H1 (cell line): ENCODE measurements around the gene GPR42. TPM values are rescaled to one million over a fixed set of nuclear protein-coding genes. Genes with fewer than 3 reads are reported as not detected.

Experiments used
- CTCF ChIA-PET: fragments of 300-600 bp; sonication (Branson Sonifier 250); formaldehyde crosslinking; loops from one replicate; lab custom pipeline; 2021; ENCODE audit not compliant: partially characterized antibody; lab: Charles Lee
- POLR2A ChIA-PET: fragments of 300-600 bp; sonication (Branson Sonifier 250); formaldehyde crosslinking; loops from one replicate; lab custom pipeline; 2021; ENCODE audit warnings: inconsistent platforms; ENCODE audit not compliant: partially characterized antibody; lab: Charles Lee
- DNase-seq, 2 experiments: peaks; one replicate each; pipeline versions ENCODE4 v3.0.0 to v3.0.0-alpha.2; 2010 to 2022; ENCODE audit warnings: low spot score in 2 of 2, low read depth in 1 of 2, mixed read lengths in 1 of 2
- FAIRE-seq: peaks from 2 replicates; lab custom pipeline; 2011; peaks lifted over from hg19 to GRCh38; lab: Jason Lieb, UNC
- H2AFZ ChIP-seq: 2 replicates; pipeline ENCODE4 v1.8.1; 2012; ENCODE audit warnings: low read length, inconsistent platforms
- H2AK5ac ChIP-seq: 2 replicates; pipeline ENCODE4 v1.6.1; 2013; ENCODE audit warnings: low read depth, low read length
- H2BK120ac ChIP-seq: replicated peaks from 2 replicates; pipeline ENCODE3; 2013; ENCODE audit warnings: low read depth, low read length, inconsistent platforms
- H2BK12ac ChIP-seq: 2 replicates; pipeline ENCODE4 v1.6.1; 2013; ENCODE audit warnings: low read depth, low read length
- H2BK15ac ChIP-seq: 2 replicates; pipeline ENCODE4 v1.6.1; 2013; ENCODE audit warnings: low read length
- H2BK20ac ChIP-seq: 2 replicates; pipeline ENCODE4 v1.6.1; 2013; ENCODE audit warnings: low read length
- H2BK5ac ChIP-seq: 2 replicates; pipeline ENCODE4 v1.6.1; 2013; ENCODE audit warnings: low read depth, low read length
- H3K14ac ChIP-seq: 2 replicates; pipeline ENCODE4 v1.6.1; 2013; ENCODE audit warnings: inconsistent platforms; ENCODE audit not compliant: insufficient read length
- H3K18ac ChIP-seq: 2 replicates; pipeline ENCODE4 v1.6.1; 2013; ENCODE audit warnings: low read length; ENCODE audit errors: extremely low read depth
- H3K23ac ChIP-seq: 2 replicates; pipeline ENCODE4 v1.6.1; 2013; ENCODE audit warnings: inconsistent platforms; ENCODE audit not compliant: insufficient read length
- H3K23me2 ChIP-seq: 2 replicates; pipeline ENCODE4 v1.6.1; 2013; ENCODE audit warnings: low read depth, low read length
- H3K27ac ChIP-seq: 2 replicates; pipeline ENCODE4 v1.6.1; 2011; ENCODE audit warnings: low read depth, low read length, inconsistent platforms
- H3K27me3 ChIP-seq, 4 experiments: replicated peaks in 1 of 4; 1 replicate in 1 of 4; 2 replicates in 3 of 4; pipeline versions ENCODE4 v1.6.1 to v1.8.1; 2011 to 2013; ENCODE audit warnings: low read length in 3 of 4, mild to moderate bottlenecking in 3 of 4, inconsistent platforms in 2 of 4, mixed read lengths in 2 of 4, moderate library complexity in 1 of 4; ENCODE audit not compliant: control insufficient read depth in 3 of 4, insufficient read depth in 3 of 4; ENCODE audit errors: extremely low read depth in 1 of 4
- H3K36me3 ChIP-seq, 4 experiments: 2 replicates each; pipeline versions ENCODE4 v1.6.1 to v1.8.1; 2011 to 2013; ENCODE audit warnings: mild to moderate bottlenecking in 4 of 4, low read length in 3 of 4, moderate library complexity in 2 of 4, control low read depth in 1 of 4, inconsistent platforms in 1 of 4; ENCODE audit not compliant: insufficient read depth in 4 of 4, control insufficient read depth in 2 of 4
- H3K4ac ChIP-seq: replicated peaks from 2 replicates; pipeline ENCODE3; 2013; ENCODE audit warnings: low read length, low read depth, mixed read lengths, inconsistent platforms; ENCODE audit not compliant: insufficient read length
- H3K4me1 ChIP-seq, 4 experiments: replicated peaks in 1 of 4; 1 replicate in 1 of 4; 2 replicates in 3 of 4; pipeline versions ENCODE4 v1.6.1 to v1.8.1; 2011 to 2013; ENCODE audit warnings: low read length in 3 of 4, inconsistent platforms in 2 of 4, mixed read lengths in 1 of 4; ENCODE audit not compliant: insufficient read depth in 4 of 4, control insufficient read depth in 3 of 4
- H3K4me2 ChIP-seq, 2 experiments: 2 replicates each; pipeline versions ENCODE4 v1.6.1 to v1.8.1; 2011 to 2013; ENCODE audit warnings: low read depth in 2 of 2, low read length in 2 of 2, control low read depth in 1 of 2, inconsistent platforms in 1 of 2, mild to moderate bottlenecking in 1 of 2; ENCODE audit not compliant: insufficient read depth in 1 of 2
- H3K4me3 ChIP-seq, 4 experiments: fragments of 200-600, 300-600 bp in 1 of 4; sonication (generic), shearing (Covaris generic), sonication (Bioruptor Twin) in 1 of 4; 2 replicates each; pipeline versions ENCODE4 v1.5.1 to v1.8.1; 2011 to 2016; ENCODE audit warnings: low read length in 4 of 4, low read depth in 3 of 4, control low read depth in 2 of 4, inconsistent platforms in 2 of 4, mild to moderate bottlenecking in 2 of 4, mixed read lengths in 1 of 4, moderate library complexity in 1 of 4; ENCODE audit not compliant: insufficient read depth in 2 of 4; ENCODE audit errors: extremely low read depth in 1 of 4
- H3K56ac ChIP-seq: replicated peaks from 2 replicates; pipeline ENCODE3; 2013; ENCODE audit warnings: low read depth, mild to moderate bottlenecking, mixed read lengths, low read length, inconsistent platforms; ENCODE audit not compliant: insufficient read length
- H3K79me1 ChIP-seq: 2 replicates; pipeline ENCODE4 v1.6.1; 2013; ENCODE audit warnings: low read depth, low read length, control low read depth
- H3K79me2 ChIP-seq, 2 experiments: 2 replicates each; pipeline versions ENCODE4 v1.6.1 to v1.8.1; 2012 to 2013; ENCODE audit warnings: low read length in 2 of 2, mild to moderate bottlenecking in 2 of 2, inconsistent platforms in 1 of 2; ENCODE audit not compliant: insufficient read depth in 2 of 2, control insufficient read depth in 1 of 2
- H3K9ac ChIP-seq, 4 experiments: replicated peaks in 1 of 4; 1 replicate in 1 of 4; 2 replicates in 3 of 4; pipeline versions ENCODE4 v1.6.1 to v1.8.1; 2011 to 2013; ENCODE audit warnings: low read depth in 3 of 4, low read length in 3 of 4, control low read depth in 2 of 4, mild to moderate bottlenecking in 2 of 4, moderate library complexity in 2 of 4, inconsistent platforms in 1 of 4; ENCODE audit errors: extremely low read depth in 1 of 4
- H3K9me3 ChIP-seq, 2 experiments: 2 replicates each; pipeline versions ENCODE4 v1.6.1 to v1.8.1; 2012 to 2013; ENCODE audit warnings: mild to moderate bottlenecking in 2 of 2, moderate library complexity in 2 of 2, control low read depth in 1 of 2, inconsistent platforms in 1 of 2, low read depth in 1 of 2, low read length in 1 of 2, mixed read lengths in 1 of 2; ENCODE audit not compliant: insufficient read depth in 2 of 2
- H4K20me1 ChIP-seq, 2 experiments: replicated peaks in 1 of 2; 2 replicates each; pipeline versions ENCODE3 to v1.8.1; 2011 to 2013; ENCODE audit warnings: inconsistent platforms in 2 of 2, low read length in 2 of 2, mild to moderate bottlenecking in 1 of 2; ENCODE audit not compliant: insufficient read depth in 2 of 2, control insufficient read depth in 1 of 2
- H4K5ac ChIP-seq: 2 replicates; pipeline ENCODE4 v1.6.1; 2013; ENCODE audit warnings: low read length, low read depth, mixed read lengths, inconsistent platforms; ENCODE audit not compliant: insufficient read length
- H4K8ac ChIP-seq: 2 replicates; pipeline ENCODE4 v1.8.0; 2013; ENCODE audit warnings: mild to moderate bottlenecking, moderate library complexity, low read length, inconsistent platforms; ENCODE audit not compliant: insufficient read depth; ENCODE audit errors: extremely low read depth
- H4K91ac ChIP-seq: replicated peaks from 2 replicates; pipeline ENCODE3; 2013; ENCODE audit warnings: low read length, mixed read lengths, inconsistent platforms; ENCODE audit not compliant: insufficient read length
- FOSL1 ChIP-seq: IDR thresholded peaks from 2 replicates; pipeline ENCODE4 v1.6.1; 2011; ENCODE audit warnings: mild to moderate bottlenecking, low read depth, low read length, moderate library complexity; ENCODE audit not compliant: insufficient read depth
- WGBS, 2 experiments: shearing (Covaris generic) in 1 of 2; methylation state at CpG; one replicate each; pipeline versions ENCODE4 v1.1.6 to v1.1.7; 2013 to 2015; ENCODE audit warnings: low lambda C conversion rate in 2 of 2, mixed read lengths in 2 of 2, inconsistent platforms in 1 of 2, low coverage in 1 of 2, missing lambda C conversion rate in 1 of 2; ENCODE audit not compliant: insufficient replicate concordance in 2 of 2, insufficient coverage in 1 of 2, insufficient read length in 1 of 2; ENCODE audit errors: extremely low coverage in 1 of 2, missing lambda C conversion rate in 1 of 2; 5-methylcytosine and 5-hydroxymethylcytosine counted together
- polyA plus RNA-seq, 7 experiments: library from polyadenylated mRNA; depleted of rRNA in 3 of 7; stranded (reverse) in 5 of 7; unstranded in 2 of 7; fragments of >200 nt in 5 of 7; fragments of 200-250 nt in 2 of 7; gene quantifications; 1 replicate in 5 of 7; 2 replicates in 1 of 7; 4 replicates in 1 of 7; pipeline versions ENCODE4 v1.2.1 to v1.2.3, GENCODE V29; 2011 to 2013; ENCODE audit warnings: missing spikeins in 2 of 7, mixed read lengths in 2 of 7
- total RNA-seq: library from RNA; stranded (reverse); fragmentation: NEBNext Ultra II Directional; extraction: Animal tissue kit (Norgen Biotek cat#: 25700); gene quantifications from 2 replicates; pipeline ENCODE4 v1.2.1, GENCODE V29; 2021

Gene GPR42
- total and polyA plus RNA-seq, 2 of the 8 experiments (the other 6 are each of a cell fraction or from before 2014, with no cell fraction given) = not detected

DNA sequence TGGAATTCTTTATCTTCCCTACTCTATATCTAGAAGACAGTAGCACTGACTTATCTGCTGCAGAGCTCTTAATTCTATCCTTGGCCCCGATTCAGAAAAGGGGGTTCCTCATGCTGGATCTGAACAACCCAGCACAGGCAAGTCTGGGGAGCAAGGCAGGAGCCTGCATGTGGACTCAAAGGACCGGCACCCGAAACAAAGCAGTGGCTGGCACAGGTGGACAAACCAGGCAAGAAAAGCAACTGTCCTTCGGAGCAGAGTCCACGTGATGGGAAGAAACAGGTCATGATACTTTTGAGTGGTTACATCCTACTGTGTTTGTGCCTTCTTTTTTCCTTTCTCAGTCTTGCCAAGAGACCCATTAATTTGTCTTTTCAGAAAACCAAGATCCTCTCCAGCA lies 38.3 kb downstream of the GPR42 start:
- Histone ChIP-seq H2BK5ac (no peak overlapping the region), H3K4me2 (no peak overlapping the region), H3K36me3 (no peaks in the 10 kb centered on the region), H2AFZ (no peak overlapping the region), H3K23me2 (no peaks in the 10 kb centered on the region), H3K79me2 (no peaks in the 10 kb centered on the region), H3K18ac (no peak overlapping the region), H3K4me3 (no peak overlapping the region), H2BK12ac (no peak overlapping the region), H2AK5ac (no peak overlapping the region), H3K9me3 (no peaks in the 10 kb centered on the region), H2BK120ac (no peak overlapping the region), H2BK15ac (no peak overlapping the region), H3K27ac (no peak overlapping the region), H4K8ac (no peak overlapping the region), H3K23ac (no peak overlapping the region), H2BK20ac (no peak overlapping the region), H3K4ac (no peak overlapping the region), H3K56ac (no peak overlapping the region), H4K5ac (no peak overlapping the region), H3K14ac (no peak overlapping the region), H3K79me1 (no peaks in the 10 kb centered on the region), H3K9ac (no peak overlapping the region), H4K20me1 (no peaks in the 10 kb centered on the region), H3K4me1 (no peaks in the 10 kb centered on the region), H3K27me3 (no peaks in the 10 kb centered on the region), H4K91ac (no peak overlapping the region)
- WGBS, 2 experiments = 83% methylated on average over 5 of the region's 5 CpGs; no CpG with 5 or more reads in 1 of the 2 experiments
- DNase-seq (no peak), FAIRE-seq (no peak)
- TF ChIP-seq FOSL1 = no peak
- ChIA-PET POLR2A (interaction anchor here (1.1 kb wide), 1 partner anchor 18 kb away, joined by 3 read pairs; no protein-coding TSS in a partner anchor), CTCF (interaction anchor here (0.6 to 1.6 kb wide), 2 partner anchors 9 to 96 kb away, joined by 3 read pairs; no protein-coding TSS in a partner anchor)
